ENCODE results near the gene PSEN1. TPM values are rescaled to one million over a fixed set of nuclear protein-coding genes. Genes with fewer than 3 reads are reported as not detected.

Gene PSEN1
- total RNA-seq, 1 experiment from 2014 or later = 49.9 TPM

DNA sequence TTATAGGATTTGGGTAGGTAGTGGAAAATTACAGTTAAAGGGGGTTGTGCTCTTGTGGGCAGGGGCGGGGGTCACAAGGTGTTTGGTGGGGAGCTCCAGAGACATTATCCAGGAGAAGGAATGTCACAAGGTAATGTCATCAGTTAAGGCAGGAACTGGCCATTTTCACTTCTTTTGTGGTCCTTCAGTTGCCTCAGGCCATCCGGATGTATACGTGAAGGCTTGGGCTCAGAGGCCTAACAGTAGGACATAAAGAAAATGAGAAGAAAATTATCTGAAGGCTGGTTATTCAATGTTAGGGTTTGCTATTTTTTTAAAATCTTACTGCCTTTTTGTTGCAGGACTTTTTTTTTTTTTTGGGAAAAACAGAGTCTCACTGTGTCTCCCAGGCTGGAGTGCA, 2.5 kb upstream of the PSEN1 start:
- Histone ChIP-seq H3K4me2 (ENCODE audit: insufficient read depth, insufficient read length, low read length) (no peak overlapping the region), H2AK5ac (ENCODE audit: insufficient read length, low read length) (no peak overlapping the region), H4K5ac (ENCODE audit: insufficient read length, low read depth, low read length) (no peak overlapping the region), H3T11ph (ENCODE audit: low read length) (no peak overlapping the region), H3K9me3 (ENCODE audit: control insufficient read depth, low read depth, low read length) (no peaks in the 10 kb centered on the region), H3K79me1 (ENCODE audit: insufficient read depth, low read depth, low read length, poor library complexity, severe bottlenecking) (peaks cover 3% of the 10 kb centered on the region), H2BK15ac (ENCODE audit: low read depth, low read length) (no peak overlapping the region), H2BK12ac (ENCODE audit: insufficient read length, low read depth, low read length) (no peak overlapping the region), H2BK5ac (ENCODE audit: insufficient read length, low read length) (no peak overlapping the region), H3K56ac (ENCODE audit: insufficient read length, low read depth, low read length) (no peak overlapping the region), H3K4ac (ENCODE audit: low read depth, low read length) (no peak overlapping the region), H3K14ac (ENCODE audit: insufficient read depth, low read length) (no peak overlapping the region), H3K23ac (ENCODE audit: insufficient read length, low read depth, low read length) (no peak overlapping the region), H3K9ac (ENCODE audit: extremely low read depth, insufficient read length, low read length) (no peak overlapping the region), H3K4me1 (ENCODE audit: insufficient read depth, low read length) (no peaks in the 10 kb centered on the region; the same call in 1 of the 2 replicates), H4K8ac (replicated peaks; ENCODE audit: insufficient read length, low read depth, low read length) (no peak overlapping the region), H3K27me3 (ENCODE audit: insufficient read depth, low read length) (no peaks in the 10 kb centered on the region), H4K91ac (ENCODE audit: insufficient read length, low read depth, low read length) (no peak overlapping the region), H2AFZ (ENCODE audit: low read length) (no peak overlapping the region), H3K27ac (ENCODE audit: insufficient read length, low read depth, low read length) (no peak overlapping the region), H2BK120ac (ENCODE audit: low read depth, low read length, poor library complexity, severe bottlenecking) (no peak overlapping the region), H4K20me1 (ENCODE audit: control insufficient read depth, insufficient read depth, insufficient read length) (no peaks in the 10 kb centered on the region), H2BK20ac (ENCODE audit: low read depth, low read length, poor library complexity, severe bottlenecking) (no peak overlapping the region), H3K23me2 (ENCODE audit: insufficient read length, low read depth, low read length, poor library complexity, severe bottlenecking) (peaks cover 13% of the 10 kb centered on the region), H3K18ac (ENCODE audit: insufficient read length, low read depth, low read length) (no peak overlapping the region), H3K79me2 (ENCODE audit: insufficient read depth, low read length) (peaks cover 1% of the 10 kb centered on the region; the same call in 1 of the 2 replicates)
- DNase-seq = no peak
- Mint-ChIP-seq H3K4me3 (no peak overlapping the region), H3K36me3 (ENCODE audit: insufficient read depth in 1 of 3, low read depth in 3 of 3) (peaks cover 17 to 24% (median 22%) of the 10 kb centered on the region in 3 experiments), H3K9me3 (peaks cover 16 to 18% of the 10 kb centered on the region in 2 experiments), H3K27ac (no peak overlapping the region), H3K27me3 (ENCODE audit: low read depth) (peaks cover 2% of the 10 kb centered on the region), H3K4me1 (peaks cover 7 to 11% of the 10 kb centered on the region in 2 experiments)
- no peak for TF ChIP-seq CTCF (conservative IDR thresholded peaks at IDR 0.05)
- WGBS (ENCODE audit: extremely low coverage, insufficient read length, low lambda C conversion rate) = no CpG with 5 or more reads among the region's 3 CpGs
